Natural killer cell (primary cell): Measurements from ENCODE around the gene ZRANB1. TPM values are rescaled to one million over a fixed set of nuclear protein-coding genes. Genes with fewer than 3 reads are reported as not detected.

Experiments
- ATAC-seq, 3 donors: fragments of 150-1000 bp in 2 of 3; fragments of 200-7000 bp in 1 of 3; cut with Tn5 transposase; 1 replicate in 1 of 3; 2 replicates in 2 of 3; pipeline ENCODE4 v1.10.0; 2021; ENCODE audit warnings: mild to moderate bottlenecking in 2 of 3, moderate library complexity in 2 of 3
- DNase-seq, 2 donors: peaks; one replicate each; pipeline versions ENCODE4 v3.0.0 to v3.0.0-alpha.2; 2013 to 2021; ENCODE audit warnings: mixed read lengths in 1 of 2
- H3K27ac ChIP-seq: one replicate; pipeline ENCODE4 v1.5.1; 2013; ENCODE audit warnings: mild to moderate bottlenecking, low read length
- H3K27me3 ChIP-seq: one replicate; pipeline ENCODE4 v1.6.1; 2013; ENCODE audit warnings: low read length; ENCODE audit not compliant: control insufficient read depth, insufficient read depth
- H3K36me3 ChIP-seq: one replicate; pipeline ENCODE4 v1.6.1; 2013; ENCODE audit warnings: low read length; ENCODE audit not compliant: control insufficient read depth, insufficient read depth
- H3K4me1 ChIP-seq: one replicate; pipeline ENCODE4 v1.6.1; 2013; ENCODE audit warnings: low read length; ENCODE audit not compliant: control insufficient read depth, insufficient read depth
- H3K4me3 ChIP-seq: one replicate; pipeline ENCODE4 v1.5.1; 2013; ENCODE audit warnings: low read length
- H3K9me3 ChIP-seq: one replicate; pipeline ENCODE4 v1.6.1; 2013; ENCODE audit warnings: low read length; ENCODE audit not compliant: control insufficient read depth, insufficient read depth
- H3K27ac Mint-ChIP-seq, 2 donors: one replicate each; pipeline ENCODE4 v1.8.0; 2022; ENCODE audit warnings: mild to moderate bottlenecking in 2 of 2, mixed read lengths in 2 of 2, moderate library complexity in 1 of 2
- H3K27me3 Mint-ChIP-seq, 2 donors: one replicate each; pipeline ENCODE4 v1.8.0; 2022; ENCODE audit warnings: low read depth in 2 of 2, mixed read lengths in 2 of 2
- H3K36me3 Mint-ChIP-seq: one replicate; pipeline ENCODE4 v1.8.0; 2022; ENCODE audit warnings: mixed read lengths
- H3K4me1 Mint-ChIP-seq, 2 donors: one replicate each; pipeline ENCODE4 v1.8.0; 2022; ENCODE audit warnings: mixed read lengths in 2 of 2
- H3K4me3 Mint-ChIP-seq: one replicate; pipeline ENCODE4 v1.8.0; 2022; ENCODE audit warnings: mild to moderate bottlenecking, moderate library complexity, mixed read lengths
- H3K9me3 Mint-ChIP-seq, 2 donors: one replicate each; pipeline ENCODE4 v1.8.0; 2022; ENCODE audit warnings: mixed read lengths in 2 of 2
- CTCF ChIP-seq: fragments of 200-600 bp; IDR thresholded peaks from one replicate; pipeline ENCODE4 v1.8.0; 2022; ENCODE audit warnings: antibody characterized with exemption
- WGBS: methylation state at CpG from one replicate; pipeline ENCODE4 v1.1.7; 2013; ENCODE audit warnings: missing lambda C conversion rate; ENCODE audit not compliant: insufficient coverage; 5-methylcytosine and 5-hydroxymethylcytosine counted together
- intact Hi-C: fragments of 100-400 bp; cut with micrococcal nuclease; formaldehyde crosslinking; loops from one replicate; pipeline ENCODE4 v1.14.2; 2022
- total RNA-seq, 4 donors: library from RNA; stranded (reverse); fragments of 120-200 nt in 1 of 4; gene quantifications; one replicate each; pipeline versions ENCODE4 v1.2.3 to v1.2.4, GENCODE V29; 2013 to 2022

ZRANB1 gene
- total RNA-seq, 3 donors from 2014 or later (not counting 1 experiment from before 2014, with no cell fraction given) = 18.0 to 20.5 (median 18.8) TPM

GRCh38 chr10:124898471-124898870 is 43.5 kb upstream of the ZRANB1 start:
- Mint-ChIP-seq H3K36me3 (no peaks in the 10 kb centered on the region), H3K27ac (no peak overlapping the region), H3K4me3 (no peak overlapping the region), H3K9me3 (no peaks in the 10 kb centered on the region), H3K4me1 (no peaks in the 10 kb centered on the region), H3K27me3 (peaks cover 19 to 23% of the 10 kb centered on the region in 2 donors)
- Histone ChIP-seq H3K4me3 (no peak overlapping the region), H3K4me1 (no peaks in the 10 kb centered on the region), H3K36me3 (no peaks in the 10 kb centered on the region), H3K27me3 (no peaks in the 10 kb centered on the region), H3K27ac (no peak overlapping the region), H3K9me3 (no peaks in the 10 kb centered on the region)
- intact Hi-C loops = no loop called here
- TF ChIP-seq CTCF = no peak
- DNase-seq (no peak), ATAC-seq (no peak)
- WGBS = 84% methylated on average over 9 of the region's 9 CpGs

- H3K27me3 Mint-ChIP-seq = peaks cover 21 to 23% of the 10 kb centered on the region in 2 donors
- no peaks in the 10 kb centered on the region for H3K36me3 ChIP-seq
- 94% methylated on average over 11 of the region's 11 CpGs for WGBS
- no peak overlapping the region for H3K27ac ChIP-seq
- H3K4me1 ChIP-seq = no peaks in the 10 kb centered on the region
- H3K9me3 Mint-ChIP-seq = no peaks in the 10 kb centered on the region
- H3K4me3 Mint-ChIP-seq = no peak overlapping the region
- intact Hi-C loops = no loop called here
- no peak overlapping the region for H3K27ac Mint-ChIP-seq
- H3K4me1 Mint-ChIP-seq = no peaks in the 10 kb centered on the region
- ATAC-seq (no peak), DNase-seq (no peak)
- H3K9me3 ChIP-seq = no peaks in the 10 kb centered on the region
- no peak for TF ChIP-seq CTCF
- no peak overlapping the region for H3K4me3 ChIP-seq
- H3K27me3 ChIP-seq = no peaks in the 10 kb centered on the region
- no peaks in the 10 kb centered on the region for H3K36me3 Mint-ChIP-seq
These were observed 42.8 kb upstream of the ZRANB1 start for GRCh38 chr10:124899151-124899550.

GRCh38 chr10:124902462-124902861 is 39.5 kb upstream of the ZRANB1 start:
- no peaks in the 10 kb centered on the region for H3K9me3 Mint-ChIP-seq
- Histone ChIP-seq H3K27ac (no peak overlapping the region), H3K4me3 (no peak overlapping the region), H3K27me3 (no peaks in the 10 kb centered on the region), H3K4me1 (no peaks in the 10 kb centered on the region), H3K36me3 (no peaks in the 10 kb centered on the region), H3K9me3 (no peaks in the 10 kb centered on the region)
- no peaks in the 10 kb centered on the region for H3K4me1 Mint-ChIP-seq
- H3K27ac Mint-ChIP-seq = no peak overlapping the region
- DNase-seq (no peak), ATAC-seq (no peak)
- H3K27me3 Mint-ChIP-seq = peaks cover 19 to 21% of the 10 kb centered on the region in 2 donors
- no CpG with 5 or more reads among the region's 1 CpG for WGBS
- TF ChIP-seq CTCF = no peak
- intact Hi-C loops = no loop called here
- H3K4me3 Mint-ChIP-seq = no peak overlapping the region
- no peaks in the 10 kb centered on the region for H3K36me3 Mint-ChIP-seq

GRCh38 chr10:124903111-124903510 is 38.8 kb upstream of the ZRANB1 start:
- Histone ChIP-seq H3K4me1 (no peaks in the 10 kb centered on the region), H3K9me3 (no peaks in the 10 kb centered on the region), H3K36me3 (no peaks in the 10 kb centered on the region), H3K27ac (no peak overlapping the region), H3K4me3 (no peak overlapping the region), H3K27me3 (no peaks in the 10 kb centered on the region)
- ATAC-seq (no peak), DNase-seq (no peak)
- H3K27ac Mint-ChIP-seq = no peak overlapping the region
- no peak overlapping the region for H3K4me3 Mint-ChIP-seq
- TF ChIP-seq CTCF = no peak
- no peaks in the 10 kb centered on the region for H3K36me3 Mint-ChIP-seq
- H3K9me3 Mint-ChIP-seq = no peaks in the 10 kb centered on the region
- 63% methylated on average over 2 of the region's 2 CpGs for WGBS
- intact Hi-C loops = no loop called here
- no peaks in the 10 kb centered on the region for H3K4me1 Mint-ChIP-seq
- peaks cover 19 to 21% of the 10 kb centered on the region in 2 donors for H3K27me3 Mint-ChIP-seq
